Mesenchymal stem cell (in vitro differentiated cells and primary cell): ENCODE data around the gene ACOT8.

Source experiments
- DNase-seq: peaks from one replicate; pipeline ENCODE4 v3.0.0-alpha.2; 2013
- H2AFZ ChIP-seq: one replicate; pipeline ENCODE4 v1.6.1; 2013; ENCODE audit warnings: low read depth, mild to moderate bottlenecking, control low read depth, inconsistent platforms, low read length, moderate library complexity
- H2AK5ac ChIP-seq: 2 replicates; pipeline ENCODE4 v1.6.1; 2013; ENCODE audit warnings: low read length, moderate library complexity, mild to moderate bottlenecking, inconsistent platforms; ENCODE audit not compliant: severe bottlenecking
- H2BK120ac ChIP-seq: one replicate; pipeline ENCODE4 v1.6.1; 2013; ENCODE audit warnings: low read depth, mild to moderate bottlenecking, inconsistent platforms, low read length, moderate library complexity
- H2BK12ac ChIP-seq, 2 experiments: one replicate each; pipeline ENCODE4 v1.6.1; 2013; ENCODE audit warnings: inconsistent platforms in 2 of 2, low read length in 2 of 2, mild to moderate bottlenecking in 2 of 2, moderate library complexity in 2 of 2, control low read depth in 1 of 2
- H2BK15ac ChIP-seq: one replicate; pipeline ENCODE4 v1.6.1; 2013; ENCODE audit warnings: mild to moderate bottlenecking, low read depth, inconsistent platforms; ENCODE audit not compliant: poor library complexity, severe bottlenecking
- H2BK5ac ChIP-seq: 2 replicates; pipeline ENCODE4 v1.6.1; 2013; ENCODE audit warnings: low read depth, mild to moderate bottlenecking, low read length, control low read depth, inconsistent platforms; ENCODE audit not compliant: poor library complexity, severe bottlenecking
- H3K14ac ChIP-seq, 2 experiments: one replicate each; pipeline ENCODE4 v1.6.1; 2013; ENCODE audit warnings: inconsistent platforms in 2 of 2, low read length in 2 of 2, control low read depth in 1 of 2, mild to moderate bottlenecking in 1 of 2, moderate library complexity in 1 of 2
- H3K18ac ChIP-seq, 2 experiments: one replicate each; pipeline ENCODE4 v1.6.1; 2013; ENCODE audit warnings: inconsistent platforms in 2 of 2, low read length in 2 of 2, control low read depth in 1 of 2, low read depth in 1 of 2, mild to moderate bottlenecking in 1 of 2
- H3K23ac ChIP-seq, 2 experiments: one replicate each; pipeline ENCODE4 v1.6.1; 2013; ENCODE audit warnings: inconsistent platforms in 2 of 2, low read length in 2 of 2, mild to moderate bottlenecking in 2 of 2, moderate library complexity in 2 of 2, control low read depth in 1 of 2
- H3K27ac ChIP-seq: 2 replicates; pipeline ENCODE4 v1.5.1; 2013; ENCODE audit warnings: mild to moderate bottlenecking, moderate library complexity, low read length, control low read depth, inconsistent platforms; ENCODE audit not compliant: poor library complexity, severe bottlenecking
- H3K27me3 ChIP-seq, 2 experiments: 2 replicates each; pipeline versions ENCODE4 v1.6.1 to v1.7.0; 2013; ENCODE audit warnings: low read length in 2 of 2, mild to moderate bottlenecking in 2 of 2, moderate library complexity in 2 of 2, control low read depth in 1 of 2, inconsistent platforms in 1 of 2; ENCODE audit not compliant: control insufficient read depth in 1 of 2, insufficient read depth in 1 of 2
- H3K36me3 ChIP-seq, 2 experiments: 2 replicates each; pipeline versions ENCODE4 v1.6.1 to v1.7.0; 2013; ENCODE audit warnings: low read length in 2 of 2, control low read depth in 1 of 2, inconsistent platforms in 1 of 2, low read depth in 1 of 2, mild to moderate bottlenecking in 1 of 2; ENCODE audit not compliant: insufficient read depth in 2 of 2, control insufficient read depth in 1 of 2
- H3K4ac ChIP-seq, 2 experiments: one replicate each; pipeline ENCODE4 v1.6.1; 2013; ENCODE audit warnings: inconsistent platforms in 2 of 2, low read length in 2 of 2, mild to moderate bottlenecking in 2 of 2, moderate library complexity in 2 of 2, control low read depth in 1 of 2, low read depth in 1 of 2
- H3K4me1 ChIP-seq: 2 replicates; pipeline ENCODE4 v1.6.1; 2013; ENCODE audit warnings: low read depth, low read length, control low read depth; ENCODE audit not compliant: control insufficient read depth, insufficient read depth
- H3K4me2 ChIP-seq: 2 replicates; pipeline ENCODE4 v1.6.1; 2013; ENCODE audit warnings: low read length, mild to moderate bottlenecking, inconsistent platforms; ENCODE audit not compliant: poor library complexity, severe bottlenecking
- H3K4me3 ChIP-seq, 2 experiments: 2 replicates each; pipeline versions ENCODE4 v1.5.1 to v1.7.0; 2013; ENCODE audit warnings: low read length in 2 of 2, mild to moderate bottlenecking in 2 of 2, control low read depth in 1 of 2, low read depth in 1 of 2; ENCODE audit not compliant: insufficient read depth in 1 of 2
- H3K79me1 ChIP-seq: replicated peaks from 2 replicates; pipeline ENCODE4 v1.6.1; 2013; ENCODE audit warnings: mild to moderate bottlenecking, control low read depth, low read length, inconsistent platforms; ENCODE audit not compliant: poor library complexity, severe bottlenecking
- H3K9ac ChIP-seq: 2 replicates; pipeline ENCODE4 v1.7.0; 2013; ENCODE audit warnings: mild to moderate bottlenecking, low read length, moderate library complexity
- H3K9me3 ChIP-seq: 2 replicates; pipeline ENCODE4 v1.7.0; 2013; ENCODE audit warnings: mild to moderate bottlenecking, low read length; ENCODE audit not compliant: control insufficient read depth
- H4K8ac ChIP-seq: one replicate; pipeline ENCODE4 v1.6.1; 2013; ENCODE audit warnings: inconsistent platforms, mild to moderate bottlenecking, low read length, moderate library complexity
- H4K91ac ChIP-seq: one replicate; pipeline ENCODE4 v1.6.1; 2013; ENCODE audit warnings: mild to moderate bottlenecking, low read length, inconsistent platforms
- WGBS: methylation state at CpG from one replicate; pipeline ENCODE4 v1.1.7; 2013; ENCODE audit warnings: mixed read lengths; 5-methylcytosine and 5-hydroxymethylcytosine counted together

ACOT8 gene

DNA sequence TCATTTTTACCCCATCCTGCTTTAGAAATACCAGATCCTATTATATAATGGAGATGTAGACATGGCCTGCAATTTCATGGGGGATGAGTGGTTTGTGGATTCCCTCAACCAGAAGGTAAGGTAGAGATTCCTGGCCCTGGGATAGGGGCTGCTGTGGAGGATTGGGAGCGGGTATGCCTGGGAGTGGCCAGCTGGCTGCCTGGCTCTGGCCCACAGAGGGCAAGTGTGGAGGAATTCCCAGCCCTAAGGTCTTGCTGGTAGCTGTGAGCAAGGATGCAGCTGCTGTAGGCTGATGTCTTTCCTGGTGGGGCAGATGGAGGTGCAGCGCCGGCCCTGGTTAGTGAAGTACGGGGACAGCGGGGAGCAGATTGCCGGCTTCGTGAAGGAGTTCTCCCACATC is 40.5 kb upstream of the ACOT8 start:
- Histone ChIP-seq H3K18ac (no peak overlapping the region), H3K27ac (no peak overlapping the region), H3K27me3 (no peaks in the 10 kb centered on the region), H2AK5ac (no peak overlapping the region), H4K91ac (no peak overlapping the region), H3K4ac (no peak overlapping the region), H3K9me3 (no peaks in the 10 kb centered on the region), H3K9ac (no peak overlapping the region), H2BK5ac (no peak overlapping the region), H2BK15ac (no peak overlapping the region), H3K4me1 (peaks cover 7% of the 10 kb centered on the region), H3K14ac (no peak overlapping the region), H3K36me3 (peaks cover 74 to 84% of the 10 kb centered on the region in 2 experiments), H4K8ac (no peak overlapping the region), H2BK12ac (no peak overlapping the region), H3K4me2 (no peak overlapping the region), H2BK120ac (no peak overlapping the region), H3K4me3 (no peak overlapping the region), H3K23ac (no peak overlapping the region), H2AFZ (no peak overlapping the region), H3K79me1 (peaks cover 7% of the 10 kb centered on the region)
- WGBS = 93% methylated on average over 7 of the region's 7 CpGs
- DNase-seq = no peak

DNA sequence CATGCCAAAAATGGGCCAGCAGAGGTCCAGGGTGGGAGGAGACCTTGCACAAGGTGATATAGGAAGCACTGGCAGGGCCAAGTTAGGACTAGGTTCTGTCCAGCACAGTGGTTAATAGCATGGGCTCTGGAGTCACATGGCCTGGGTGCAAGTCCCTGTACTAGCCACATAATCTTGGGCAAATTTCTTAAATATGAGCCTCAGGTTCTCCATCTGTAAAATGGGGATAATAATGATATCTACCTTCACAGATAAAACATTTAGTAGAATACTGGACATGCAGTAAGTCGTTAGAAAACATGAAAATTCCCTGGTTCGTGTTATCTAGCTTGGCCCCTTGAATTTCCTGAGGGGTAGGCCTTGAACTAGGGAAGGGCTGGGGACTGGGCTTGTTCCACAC is 40.1 kb upstream of the ACOT8 start:
- no peak overlapping the region for H3K4me2 ChIP-seq
- no peak overlapping the region for H4K8ac ChIP-seq
- H3K23ac ChIP-seq = no peak overlapping the region
- 80% methylated on average over 1 of the region's 2 CpGs for WGBS
- no peak overlapping the region for H2AFZ ChIP-seq
- H2BK12ac ChIP-seq = no peak overlapping the region
- no peak for DNase-seq
- H3K27me3 ChIP-seq = no peaks in the 10 kb centered on the region
- no peak overlapping the region for H3K4ac ChIP-seq
- peaks cover 11% of the 10 kb centered on the region for H3K79me1 ChIP-seq
- no peak overlapping the region for H3K9ac ChIP-seq
- peaks cover 10% of the 10 kb centered on the region for H3K4me1 ChIP-seq
- H3K36me3 ChIP-seq = peaks cover 72 to 88% of the 10 kb centered on the region in 2 experiments
- H3K18ac ChIP-seq = no peak overlapping the region
- no peak overlapping the region for H3K14ac ChIP-seq
- H2BK15ac ChIP-seq = no peak overlapping the region
- H2AK5ac ChIP-seq = no peak overlapping the region
- no peak overlapping the region for H2BK5ac ChIP-seq
- H3K9me3 ChIP-seq = no peaks in the 10 kb centered on the region
- no peak overlapping the region for H4K91ac ChIP-seq
- H3K4me3 ChIP-seq = no peak overlapping the region
- H2BK120ac ChIP-seq = no peak overlapping the region
- H3K27ac ChIP-seq = no peak overlapping the region

DNA sequence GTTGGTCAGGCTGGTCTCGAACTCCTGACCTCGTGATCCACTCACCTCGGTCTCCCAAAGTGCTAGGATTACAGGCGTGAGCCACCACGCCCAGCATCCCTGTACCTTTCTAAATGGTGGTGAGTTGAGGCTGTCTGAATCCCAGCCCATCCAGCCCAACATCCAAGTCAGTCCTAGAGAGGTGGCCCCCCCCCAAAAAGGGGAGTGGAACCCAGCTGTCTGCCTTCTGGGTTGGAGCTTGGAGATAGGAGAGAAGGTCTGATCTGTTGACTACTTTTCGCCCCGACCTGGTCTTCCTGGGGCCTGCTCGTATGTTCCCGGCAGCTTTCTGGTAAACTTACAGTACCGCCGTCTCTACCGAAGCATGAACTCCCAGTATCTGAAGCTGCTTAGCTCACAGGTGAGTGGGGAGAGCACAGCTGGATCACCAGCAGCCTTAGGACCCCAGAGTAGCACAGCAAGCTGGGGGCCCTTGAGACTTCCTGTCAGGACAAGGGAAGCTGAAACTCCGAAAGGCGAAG is 39.5 kb upstream of the ACOT8 start:
- Histone ChIP-seq H2AK5ac (no peak overlapping the region), H2BK15ac (no peak overlapping the region), H3K9ac (no peak overlapping the region), H3K36me3 (peaks cover 68 to 84% of the 10 kb centered on the region in 2 experiments), H2AFZ (no peak overlapping the region), H3K27me3 (no peaks in the 10 kb centered on the region), H2BK5ac (no peak overlapping the region), H3K4me2 (no peak overlapping the region), H3K4ac (no peak overlapping the region), H3K27ac (no peak overlapping the region), H2BK120ac (no peak overlapping the region), H3K4me3 (no peak overlapping the region), H3K23ac (no peak overlapping the region), H3K4me1 (peaks cover 15% of the 10 kb centered on the region), H4K91ac (no peak overlapping the region), H3K79me1 (peaks cover 16% of the 10 kb centered on the region), H3K18ac (no peak overlapping the region), H3K9me3 (no peaks in the 10 kb centered on the region), H4K8ac (peak overlapping the region; percentile 24), H2BK12ac (no peak overlapping the region), H3K14ac (no peak overlapping the region)
- no peak for DNase-seq
- 97% methylated on average over 12 of the region's 14 CpGs for WGBS

DNA sequence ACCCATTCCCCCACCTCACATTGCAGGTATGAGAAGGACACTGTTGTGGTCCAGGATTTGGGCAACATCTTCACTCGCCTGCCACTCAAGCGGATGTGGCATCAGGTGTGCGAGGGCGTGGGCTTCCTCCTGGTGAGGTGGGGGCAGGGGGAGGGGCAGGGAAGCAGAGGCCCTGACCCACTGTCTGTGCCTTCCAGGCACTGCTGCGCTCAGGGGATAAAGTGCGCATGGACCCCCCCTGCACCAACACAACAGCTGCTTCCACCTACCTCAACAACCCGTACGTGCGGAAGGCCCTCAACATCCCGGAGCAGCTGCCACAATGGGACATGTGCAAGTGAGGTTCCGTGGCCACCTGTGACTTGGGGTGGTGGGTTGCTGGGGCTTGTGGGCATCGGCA is 37.6 kb upstream of the ACOT8 start:
- H3K27me3 ChIP-seq = no peaks in the 10 kb centered on the region
- H3K9ac ChIP-seq = no peak overlapping the region
- H2BK12ac ChIP-seq = no peak overlapping the region
- H2BK5ac ChIP-seq = no peak overlapping the region
- H2BK15ac ChIP-seq = no peak overlapping the region
- no peak overlapping the region for H2AK5ac ChIP-seq
- no peak for DNase-seq
- H3K14ac ChIP-seq = no peak overlapping the region
- H3K36me3 ChIP-seq = peaks cover 64 to 72% of the 10 kb centered on the region in 2 experiments
- no peak overlapping the region for H2BK120ac ChIP-seq
- H3K4me3 ChIP-seq = no peak overlapping the region
- H3K27ac ChIP-seq = no peak overlapping the region
- no peak overlapping the region for H2AFZ ChIP-seq
- peak overlapping the region; percentile 12 for H4K91ac ChIP-seq
- H3K23ac ChIP-seq = no peak overlapping the region
- H3K18ac ChIP-seq = no peak overlapping the region
- peaks cover 21% of the 10 kb centered on the region for H3K79me1 ChIP-seq
- H3K4me2 ChIP-seq = no peak overlapping the region
- 83% methylated on average over 4 of the region's 12 CpGs for WGBS
- no peak overlapping the region for H3K4ac ChIP-seq
- H4K8ac ChIP-seq = no peak overlapping the region
- peaks cover 25% of the 10 kb centered on the region for H3K4me1 ChIP-seq
- no peaks in the 10 kb centered on the region for H3K9me3 ChIP-seq
